HL-60/S4 treated with retinoic acid at 250 ng/mL for 4 days and 3 days (cell line): Measurements from ENCODE around the gene RPP38.

Experiments
- in situ Hi-C: fragments of 300-500 bp; cut with MboI; formaldehyde crosslinking; loops from 2 replicates; pipeline ENCODE4 v1.7.0; 2022; ENCODE audit warnings: low sequenced_read_pairs

The RPP38 gene

GRCh38 chr10:15106352-15107013 is 9.3 kb downstream of the RPP38 start:
- in situ Hi-C loops = loop anchor here (25.0 kb wide), 1 partner anchor 594 kb away; no protein-coding TSS in a partner anchor

GRCh38 chr10:15112657-15113056 is 15.5 kb downstream of the RPP38 start:
- in situ Hi-C loops = loop anchor here (25.0 kb wide), 1 partner anchor 600 kb away; no protein-coding TSS in a partner anchor

GRCh38 chr10:15113766-15114165 is 16.6 kb downstream of the RPP38 start:
- in situ Hi-C loops = loop anchor here (25.0 kb wide), 1 partner anchor 601 kb away; no protein-coding TSS in a partner anchor

- in situ Hi-C loops = loop anchor here (25.0 kb wide), 1 partner anchor 604 kb away; no protein-coding TSS in a partner anchor
Observed at GRCh38 chr10:15116225-15116624, 19.1 kb downstream of the RPP38 start.

- in situ Hi-C loops = loop anchor here (25.0 kb wide), 1 partner anchor 606 kb away; no protein-coding TSS in a partner anchor
Observed at GRCh38 chr10:15118615-15119014, 21.5 kb downstream of the RPP38 start.

- in situ Hi-C loops = loop anchor here (25.0 kb wide), 1 partner anchor 608 kb away; no protein-coding TSS in a partner anchor
Observed at GRCh38 chr10:15120523-15120922, 23.4 kb downstream of the RPP38 start.

- in situ Hi-C loops = loop anchor here (25.0 kb wide), 1 partner anchor 609 kb away; no protein-coding TSS in a partner anchor
Observed at GRCh38 chr10:15121707-15122106, 24.6 kb downstream of the RPP38 start.

- in situ Hi-C loops = loop anchor here (25.0 kb wide), 1 partner anchor 610 kb away; no protein-coding TSS in a partner anchor
Observed at GRCh38 chr10:15122477-15123030, 25.4 kb downstream of the RPP38 start.

- in situ Hi-C loops = loop anchor here (25.0 kb wide), 1 partner anchor 611 kb away; no protein-coding TSS in a partner anchor
Observed at GRCh38 chr10:15123749-15124184, 26.6 kb downstream of the RPP38 start.

GRCh38 chr10:15124190-15124589 is 27.0 kb downstream of the RPP38 start:
- in situ Hi-C loops = loop anchor here (25.0 kb wide), 1 partner anchor 612 kb away; no protein-coding TSS in a partner anchor

- in situ Hi-C loops = loop anchor here (25.0 kb wide), 1 partner anchor 613 kb away; no protein-coding TSS in a partner anchor
Observed at GRCh38 chr10:15124908-15125307, 27.8 kb downstream of the RPP38 start.

- in situ Hi-C loops = no loop called here
Observed at GRCh38 chr10:15131330-15131729, 34.2 kb downstream of the RPP38 start.

GRCh38 chr10:15136129-15137035 is 39.2 kb downstream of the RPP38 start:
- in situ Hi-C loops = no loop called here

- in situ Hi-C loops = no loop called here
Observed at GRCh38 chr10:15137036-15137359, 39.8 kb downstream of the RPP38 start.

- in situ Hi-C loops = no loop called here
Observed at GRCh38 chr10:15137636-15138035, 40.5 kb downstream of the RPP38 start.

GRCh38 chr10:15140698-15141097 is 43.5 kb downstream of the RPP38 start:
- in situ Hi-C loops = no loop called here

- in situ Hi-C loops = no loop called here
Observed at GRCh38 chr10:15141136-15142054, 44.2 kb downstream of the RPP38 start.

GRCh38 chr10:15144788-15145187 is 47.6 kb downstream of the RPP38 start:
- in situ Hi-C loops = no loop called here

GRCh38 chr10:15146366-15146765 is 49.2 kb downstream of the RPP38 start:
- in situ Hi-C loops = no loop called here
